K562 (cell line): ENCODE results near the gene ELF2. TPM values are rescaled to one million over a fixed set of nuclear protein-coding genes. Genes with fewer than 3 reads are reported as not detected.
A peak's percentile ranks its signal among the peaks of the same experiment; 100 is the strongest.

Experiments
- KLF1 ChIP-seq: fragments of 450-650 bp; IDR thresholded peaks from 2 replicates; pipeline ENCODE4 v1.6.1; 2016; ENCODE audit warnings: missing genetic modification characterization, missing compliant biosample characterization
- KLF13 ChIP-seq: fragments of 450-650 bp; IDR thresholded peaks from 2 replicates; pipeline ENCODE4 v1.6.1; 2016; ENCODE audit warnings: missing genetic modification characterization, low read depth, mild to moderate bottlenecking, missing compliant biosample characterization, moderate library complexity, borderline replicate concordance
- MEF2D ChIP-seq: conservative IDR thresholded peaks from 2 replicates; pipeline ENCODE4 v1.6.1; 2016; ENCODE audit warnings: low read depth, missing genetic modification characterization, missing compliant biosample characterization
- MGA ChIP-seq: fragments of 450-650 bp; IDR thresholded peaks from 2 replicates; pipeline ENCODE4 v1.6.1; 2016; ENCODE audit warnings: mild to moderate bottlenecking, moderate library complexity
- MTA3 ChIP-seq: fragments of 450-650 bp; formaldehyde crosslinking; IDR thresholded peaks from 2 replicates; pipeline ENCODE4 v1.6.1; 2017; ENCODE audit warnings: mild to moderate bottlenecking, borderline replicate concordance
- PBX2 ChIP-seq, 2 experiments: IDR thresholded peaks in 1 of 2; conservative IDR thresholded peaks in 1 of 2; 2 replicates each; pipeline ENCODE4 v1.6.1; 2016; ENCODE audit warnings: low read depth in 2 of 2, mild to moderate bottlenecking in 1 of 2, missing compliant biosample characterization in 1 of 2, missing genetic modification characterization in 1 of 2, moderate library complexity in 1 of 2
- SLC30A9 ChIP-seq: fragments of 250-450 bp; sonication (Bioruptor Pico); IDR thresholded peaks from 2 replicates; pipeline ENCODE4 v1.8.0; 2022; ENCODE audit warnings: mild to moderate bottlenecking, moderate library complexity
- TCF15 ChIP-seq: fragments of 250-450 bp; sonication (Bioruptor Pico); IDR thresholded peaks from 2 replicates; pipeline ENCODE4 v1.8.0; 2022; ENCODE audit warnings: moderate library complexity, mild to moderate bottlenecking, inconsistent platforms
- TCFL5 ChIP-seq: fragments of 250-450 bp; sonication (Bioruptor Pico); conservative IDR thresholded peaks from 2 replicates; pipeline ENCODE4 v1.6.1; 2021; ENCODE audit warnings: mild to moderate bottlenecking, moderate library complexity, matching md5 sums
- ZFP30 ChIP-seq: fragments of 250-450 bp; sonication (Bioruptor Pico); IDR thresholded peaks from 2 replicates; pipeline ENCODE4 v1.8.0; 2022; ENCODE audit warnings: moderate library complexity, mild to moderate bottlenecking, inconsistent platforms, borderline replicate concordance
- ZFPM2 ChIP-seq: fragments of 250-450 bp; sonication (Bioruptor Pico); IDR thresholded peaks from 2 replicates; pipeline ENCODE4 v1.5.1; 2022; ENCODE audit warnings: mild to moderate bottlenecking
- ZFX ChIP-seq: sonication (generic); formaldehyde crosslinking; IDR thresholded peaks from 2 replicates; pipeline ENCODE4 v1.8.0; 2022; ENCODE audit warnings: mild to moderate bottlenecking, missing genetic modification reagents, moderate library complexity
- ZNF583 ChIP-seq: fragments of 250-450 bp; sonication (Bioruptor Pico); IDR thresholded peaks from 2 replicates; pipeline ENCODE4 v1.4.0; 2020
- ZNF764 ChIP-seq: fragments of 250-450 bp; sonication (Bioruptor Pico); IDR thresholded peaks from 2 replicates; pipeline ENCODE4 v1.4.0; 2020; ENCODE audit warnings: low read depth, mild to moderate bottlenecking, moderate library complexity
- polyA plus RNA-seq, 8 experiments: library from polyadenylated mRNA; depleted of rRNA in 4 of 8; stranded (reverse) in 5 of 8; unstranded in 3 of 8; fragments of >200 nt; fragmentation: Nextera tagmentation in 2 of 8; fragmentation: Illumina TruSeq in 1 of 8; extraction: Ambion mirVana in 2 of 8; extraction: Trizol in 1 of 8; gene quantifications; 2 replicates each; pipeline versions ENCODE4 v1.2.1 to v1.2.3, GENCODE V29; 2011 to 2014; ENCODE audit warnings: inconsistent platforms in 1 of 8, missing spikeins in 1 of 8
- total RNA-seq, 7 experiments: library from RNA; depleted of rRNA in 6 of 7; stranded (reverse); fragments of >200 nt in 6 of 7; fragmentation: Illumina TruSeq in 2 of 7; extraction: Trizol in 2 of 7; gene quantifications; 2 replicates each; pipeline versions ENCODE4 v1.2.1 to v1.2.3, GENCODE V29; 2011 to 2021; ENCODE audit warnings: low replicate concordance in 1 of 7

ELF2 gene
- total and polyA plus RNA-seq, 9 of the 15 experiments (the other 6 are each of a cell fraction or from before 2014, with no cell fraction given): 9.4 to 58.7 (median 41.6) TPM

- TF ChIP-seq MGA: no peak
- no peak for TF ChIP-seq PBX2 (CRISPR knock-in tag; IDR thresholded peaks at IDR 0.05; ENCODE audit: low read depth)
- peak; percentile 63 for TF ChIP-seq PBX2 (tag; conservative IDR thresholded peaks at IDR 0.05; ENCODE audit: low read depth)
- TF ChIP-seq TCFL5 (CRISPR knock-in tag): no peak
- TF ChIP-seq TCF15 (CRISPR knock-in tag): no peak
- TF ChIP-seq MEF2D (tag): peak; percentile 87
- TF ChIP-seq SLC30A9: no peak
- no peak for TF ChIP-seq ZFPM2
- no peak for TF ChIP-seq ZNF764
- TF ChIP-seq KLF1 (tag): no peak
- no peak for TF ChIP-seq ZNF583 (CRISPR knock-in tag)
- TF ChIP-seq ZFP30 (CRISPR knock-in tag): no peak
- no peak for TF ChIP-seq KLF13
- TF ChIP-seq MTA3: no peak
- TF ChIP-seq ZFX (CRISPR knock-in tag): no peak
Measured at GRCh38 chr4:139208404-139208945, 31.5 kb upstream of the ELF2 start (continued).
